Transverse colon (tissue), 4 donors: ENCODE measurements around the gene GRIP1. TPM values are rescaled to one million over a fixed set of nuclear protein-coding genes. Genes with fewer than 3 reads are reported as not detected.

Experiments
- DNase-seq: peaks from one replicate; pipeline ENCODE4 v3.0.0-alpha.2; 2019
- H3K27ac ChIP-seq, 4 donors: fragments of 200-600 bp; sonication (generic); 2 replicates each; pipeline ENCODE4 v1.5.1; 2016 to 2018; ENCODE audit warnings: inconsistent platforms in 4 of 4
- H3K27me3 ChIP-seq: fragments of 200-600 bp; sonication (generic); 2 replicates; pipeline ENCODE4 v1.5.1; 2017; ENCODE audit warnings: inconsistent platforms
- H3K36me3 ChIP-seq, 4 donors: fragments of 200-600 bp; sonication (generic); 2 replicates each; pipeline ENCODE4 v1.5.1; 2017 to 2019; ENCODE audit warnings: inconsistent platforms in 4 of 4
- H3K4me1 ChIP-seq, 4 donors: fragments of 200-600 bp; sonication (generic); 2 replicates each; pipeline ENCODE4 v1.5.1; 2017 to 2020; ENCODE audit warnings: inconsistent platforms in 4 of 4
- H3K4me3 ChIP-seq, 4 donors: fragments of 200-600 bp; sonication (generic); 1 replicate in 1 of 4; 2 replicates in 3 of 4; pipeline versions ENCODE4 v1.5.1 to v1.6.1; 2017 to 2019; ENCODE audit warnings: inconsistent platforms in 4 of 4
- H3K9me3 ChIP-seq, 2 donors: fragments of 200-600 bp; sonication (generic); 2 replicates each; pipeline ENCODE4 v1.5.1; 2017 to 2019; ENCODE audit warnings: inconsistent platforms in 2 of 2
- EP300 ChIP-seq: sonication (generic); formaldehyde crosslinking; IDR thresholded peaks from one replicate; pipeline ENCODE4 v1.6.1; 2017; ENCODE audit warnings: antibody characterized with exemption, low read depth
- POLR2A ChIP-seq: fragments of 450-650 bp; IDR thresholded peaks from one replicate; pipeline ENCODE4 v1.6.1; 2016; ENCODE audit warnings: antibody characterized with exemption, mild to moderate bottlenecking, moderate library complexity
- POLR2AphosphoS5 ChIP-seq, 3 donors: sonication (generic); formaldehyde crosslinking; IDR thresholded peaks; one replicate each; pipeline ENCODE4 v1.6.1; 2016; ENCODE audit warnings: antibody characterized with exemption in 3 of 3
- WGBS, 2 donors: methylation state at CpG; one replicate each; pipeline ENCODE4 v1.1.5; 2018; ENCODE audit warnings: low coverage in 1 of 2; 5-methylcytosine and 5-hydroxymethylcytosine counted together
- in situ Hi-C, 4 donors: fragments of 200-750 bp; cut with MboI; loops; one replicate each; pipeline versions ENCODE4 v1.15.0 to v1.15.1; 2017; ENCODE audit warnings: low sequenced_read_pairs in 3 of 4, low pct_ligation_motif_present in 1 of 4, low pct_unique_long_range_greater_than_20kb in 1 of 4
- intact Hi-C: fragments of 100-400 bp; cut with DNase I; formaldehyde crosslinking; loops from one replicate; pipeline ENCODE4 v1.15.1; 2023; ENCODE audit warnings: low total_unique reads
- total RNA-seq, 4 donors: library from RNA; depleted of rRNA; stranded (reverse); fragments of >200 nt; gene quantifications; one replicate each; pipeline ENCODE4 v1.1.0, GENCODE V29; 2016
- TF ChIP-seq, protein P1 (sequence below), 5 experiments: fragments of 200-600 bp in 3 of 5; fragments of 450-650 bp in 2 of 5; sonication (generic) in 3 of 5; IDR thresholded peaks; 1 replicate in 2 of 5; 2 replicates in 3 of 5; pipeline ENCODE4 v1.5.1; 2016 to 2017; ENCODE audit warnings: antibody characterized with exemption in 5 of 5, inconsistent platforms in 3 of 5, mild to moderate bottlenecking in 2 of 5, moderate library complexity in 1 of 5

GRIP1 gene
- total RNA-seq, 4 donors from 2014 or later, result 4.4 to 9.0 (median 8.2) TPM

DNA sequence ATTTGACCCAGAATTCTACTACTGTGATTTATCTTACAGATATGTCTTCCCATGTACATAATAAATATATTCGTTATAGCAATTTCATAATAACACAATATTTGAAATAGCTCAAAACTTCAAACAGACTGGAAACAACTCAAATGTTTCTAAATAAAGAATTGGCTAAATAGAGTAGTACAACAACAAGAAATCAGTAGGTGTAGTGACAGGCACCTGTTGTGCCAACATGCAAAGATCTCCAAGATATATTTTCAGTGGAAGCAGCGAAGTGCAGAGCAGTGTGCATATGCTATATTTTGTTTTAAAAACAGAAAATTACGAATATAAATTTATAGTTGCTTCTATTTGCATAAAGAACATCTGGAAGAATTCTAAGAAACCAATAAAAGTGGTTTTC, 60.9 kb downstream of the GRIP1 start:
- WGBS, 2 donors, result 63 to 79% methylated on average over 3 of the region's 3 CpGs
- intact Hi-C loops (no loop called here), in situ Hi-C loops (no loop called here)
- no peak for DNase-seq
- H3K4me1 ChIP-seq, result no peaks in the 10 kb centered on the region
- no peaks in the 10 kb centered on the region for H3K9me3 ChIP-seq
- TF ChIP-seq POLR2A (no peak), POLR2AphosphoS5 (IDR thresholded peaks at IDR 0.05) (no peak), EP300 (no peak)
- TF ChIP-seq, protein P1, sequence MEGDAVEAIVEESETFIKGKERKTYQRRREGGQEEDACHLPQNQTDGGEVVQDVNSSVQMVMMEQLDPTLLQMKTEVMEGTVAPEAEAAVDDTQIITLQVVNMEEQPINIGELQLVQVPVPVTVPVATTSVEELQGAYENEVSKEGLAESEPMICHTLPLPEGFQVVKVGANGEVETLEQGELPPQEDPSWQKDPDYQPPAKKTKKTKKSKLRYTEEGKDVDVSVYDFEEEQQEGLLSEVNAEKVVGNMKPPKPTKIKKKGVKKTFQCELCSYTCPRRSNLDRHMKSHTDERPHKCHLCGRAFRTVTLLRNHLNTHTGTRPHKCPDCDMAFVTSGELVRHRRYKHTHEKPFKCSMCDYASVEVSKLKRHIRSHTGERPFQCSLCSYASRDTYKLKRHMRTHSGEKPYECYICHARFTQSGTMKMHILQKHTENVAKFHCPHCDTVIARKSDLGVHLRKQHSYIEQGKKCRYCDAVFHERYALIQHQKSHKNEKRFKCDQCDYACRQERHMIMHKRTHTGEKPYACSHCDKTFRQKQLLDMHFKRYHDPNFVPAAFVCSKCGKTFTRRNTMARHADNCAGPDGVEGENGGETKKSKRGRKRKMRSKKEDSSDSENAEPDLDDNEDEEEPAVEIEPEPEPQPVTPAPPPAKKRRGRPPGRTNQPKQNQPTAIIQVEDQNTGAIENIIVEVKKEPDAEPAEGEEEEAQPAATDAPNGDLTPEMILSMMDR (IDR thresholded peaks at IDR 0.05), result no peak
- H3K27me3 ChIP-seq, result no peaks in the 10 kb centered on the region
- no peak overlapping the region for H3K27ac ChIP-seq
- H3K36me3 ChIP-seq, result no peaks in the 10 kb centered on the region
- no peak overlapping the region for H3K4me3 ChIP-seq

GRCh38 chr12:66612090-66612775, 66.6 kb downstream of the GRIP1 start:
- H3K4me3 ChIP-seq, result no peak overlapping the region
- TF ChIP-seq POLR2A (no peak), POLR2AphosphoS5 (IDR thresholded peaks at IDR 0.05) (no peak)
- TF ChIP-seq, protein P1 (IDR thresholded peaks at IDR 0.05), result no peak
- H3K27ac ChIP-seq, result no peak overlapping the region
- intact Hi-C loops (no loop called here), in situ Hi-C loops (no loop called here)
- no peaks in the 10 kb centered on the region for H3K36me3 ChIP-seq
- H3K9me3 ChIP-seq, result no peaks in the 10 kb centered on the region
- H3K27me3 ChIP-seq, result no peaks in the 10 kb centered on the region
- no peak for DNase-seq
- no peaks in the 10 kb centered on the region for H3K4me1 ChIP-seq

GRCh38 chr12:66607147-66607546, 71.7 kb downstream of the GRIP1 start:
- H3K9me3 ChIP-seq, result no peaks in the 10 kb centered on the region
- H3K36me3 ChIP-seq, result no peaks in the 10 kb centered on the region
- DNase-seq, result no peak
- TF ChIP-seq EP300 (no peak), POLR2A (no peak), POLR2AphosphoS5 (IDR thresholded peaks at IDR 0.05) (no peak)
- TF ChIP-seq, protein P1 (IDR thresholded peaks at IDR 0.05), result no peak
- no peaks in the 10 kb centered on the region for H3K27me3 ChIP-seq
- intact Hi-C loops, result no loop called here
- in situ Hi-C loops, result no loop called here
- H3K27ac ChIP-seq, result no peak overlapping the region
- no peak overlapping the region for H3K4me3 ChIP-seq
- no peaks in the 10 kb centered on the region for H3K4me1 ChIP-seq

DNA sequence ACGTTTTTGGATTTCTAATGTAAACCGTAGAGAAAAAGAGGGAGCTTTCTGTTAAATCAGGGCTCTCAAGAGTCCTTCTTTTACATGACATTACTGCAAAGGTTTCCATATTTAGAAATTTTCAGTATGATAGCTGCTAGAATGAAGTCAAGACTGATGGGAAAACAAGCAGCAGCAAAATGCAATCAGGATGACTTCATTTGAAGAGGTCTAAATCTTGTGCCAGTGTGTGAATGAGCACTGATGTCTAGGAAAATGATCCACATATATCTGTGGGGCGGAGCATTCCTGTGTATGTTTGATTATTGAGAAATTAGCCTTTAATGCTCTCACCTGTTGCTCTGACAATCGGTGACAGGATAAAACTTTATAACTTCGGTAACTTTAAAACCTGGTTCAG, 73.6 kb downstream of the GRIP1 start:
- WGBS, 2 donors, result 78 to 80% methylated on average over 5 of the region's 5 CpGs
- Histone ChIP-seq H3K36me3 (no peaks in the 10 kb centered on the region), H3K27ac (no peak overlapping the region), H3K4me3 (no peak overlapping the region), H3K27me3 (no peaks in the 10 kb centered on the region), H3K4me1 (no peaks in the 10 kb centered on the region), H3K9me3 (no peaks in the 10 kb centered on the region)
- intact Hi-C loops, result no loop called here
- TF ChIP-seq POLR2A (no peak), POLR2AphosphoS5 (IDR thresholded peaks at IDR 0.05) (no peak), EP300 (no peak)
- TF ChIP-seq, protein P1 (IDR thresholded peaks at IDR 0.05), result no peak
- in situ Hi-C loops, result no loop called here
- DNase-seq, result no peak
